ENCODE measurements around the gene CYP2U1. TPM values are rescaled to one million over a fixed set of nuclear protein-coding genes. Genes with fewer than 3 reads are reported as not detected.

The CYP2U1 gene
- total RNA-seq, 1 donor from 2014 or later: 19.6 TPM

GRCh38 chr4:107993969-107994368, 62.6 kb downstream of the CYP2U1 start:
- DNase-seq (ENCODE audit: extremely low spot score in 2 of 2): no peak
- Histone ChIP-seq H3K36me3 (no peaks in the 10 kb centered on the region), H3K27ac (no peak overlapping the region), H3K4me3 (no peak overlapping the region), H3K27me3 (no peaks in the 10 kb centered on the region), H3K9me3 (no peaks in the 10 kb centered on the region), H3K4me1 (peaks cover 71% of the 10 kb centered on the region)
- no peak for TF ChIP-seq CTCF (IDR thresholded peaks at IDR 0.05)
- no peak for TF ChIP-seq POLR2AphosphoS5 (IDR thresholded peaks at IDR 0.05; ENCODE audit: insufficient read depth in 1 of 2, low read depth in 1 of 2)
- no peak for TF ChIP-seq POLR2A (IDR thresholded peaks at IDR 0.05)
- intact Hi-C loops (cut with DNase I): loop anchor here (10.0 kb wide), 1 partner anchor 59 kb away; the partner anchor contains the start of gene CYP2U1

- H3K4me3 ChIP-seq: no peak overlapping the region
- peak in 1 of 2 donors; percentile 40 for DNase-seq (ENCODE audit: extremely low spot score in 2 of 2)
- no peaks in the 10 kb centered on the region for H3K36me3 ChIP-seq
- TF ChIP-seq POLR2A (IDR thresholded peaks at IDR 0.05) (no peak), POLR2AphosphoS5 (IDR thresholded peaks at IDR 0.05; ENCODE audit: insufficient read depth in 1 of 2, low read depth in 1 of 2) (no peak), CTCF (IDR thresholded peaks at IDR 0.05) (no peak)
- H3K4me1 ChIP-seq: peaks cover 75% of the 10 kb centered on the region
- no peaks in the 10 kb centered on the region for H3K9me3 ChIP-seq
- no peak overlapping the region for H3K27ac ChIP-seq
- intact Hi-C loops (cut with DNase I): loop anchor here (10.0 kb wide), 1 partner anchor 60 kb away; the partner anchor contains the start of gene CYP2U1
- no peaks in the 10 kb centered on the region for H3K27me3 ChIP-seq
Observed at GRCh38 chr4:107994894-107995293, 63.5 kb downstream of the CYP2U1 start.

- H3K9me3 ChIP-seq: no peaks in the 10 kb centered on the region
- H3K36me3 ChIP-seq: no peaks in the 10 kb centered on the region
- H3K4me1 ChIP-seq: peaks cover 57% of the 10 kb centered on the region
- peak overlapping the region; percentile 70 for H3K27ac ChIP-seq
- no peak for DNase-seq (ENCODE audit: extremely low spot score in 2 of 2)
- H3K27me3 ChIP-seq: no peaks in the 10 kb centered on the region
- intact Hi-C loops (cut with DNase I): loop anchor here (10.0 kb wide), 1 partner anchor 62 kb away; the partner anchor contains the start of gene CYP2U1
- TF ChIP-seq POLR2A (IDR thresholded peaks at IDR 0.05) (no peak), CTCF (IDR thresholded peaks at IDR 0.05) (no peak), POLR2AphosphoS5 (IDR thresholded peaks at IDR 0.05; ENCODE audit: insufficient read depth in 1 of 2, low read depth in 1 of 2) (peak in 1 of 2 donors; percentile 83)
- peak overlapping the region in 1 of 2 donors; percentile 4 for H3K4me3 ChIP-seq
Observed at GRCh38 chr4:107996949-107997788, 65.8 kb downstream of the CYP2U1 start.

- TF ChIP-seq POLR2A (IDR thresholded peaks at IDR 0.05): no peak
- no peak for TF ChIP-seq CTCF (IDR thresholded peaks at IDR 0.05)
- no peak for TF ChIP-seq POLR2AphosphoS5 (IDR thresholded peaks at IDR 0.05; ENCODE audit: insufficient read depth in 1 of 2, low read depth in 1 of 2)
- H3K9me3 ChIP-seq: no peaks in the 10 kb centered on the region
- H3K4me1 ChIP-seq: peaks cover 51% of the 10 kb centered on the region
- no peaks in the 10 kb centered on the region for H3K36me3 ChIP-seq
- no peak for DNase-seq (ENCODE audit: extremely low spot score in 2 of 2)
- intact Hi-C loops (cut with DNase I): loop anchor here (10.0 kb wide), 1 partner anchor 63 kb away; the partner anchor contains the start of gene CYP2U1
- H3K27ac ChIP-seq: peak overlapping the region; percentile 70
- no peaks in the 10 kb centered on the region for H3K27me3 ChIP-seq
- no peak overlapping the region for H3K4me3 ChIP-seq
Observed at GRCh38 chr4:107997794-107998193, 66.4 kb downstream of the CYP2U1 start.
